Activated naive CD4-positive, alpha-beta T cell treated with anti-CD3 and anti-CD28 coated beads, Interleukin-2, amount 50 U/mL, for 72 hours (primary cell): Measurements from ENCODE around the gene ZDBF2. TPM values are rescaled to one million over a fixed set of nuclear protein-coding genes. Genes with fewer than 3 reads are reported as not detected.
"Not testable (repeated sequence)": the region's sequence is repeated elsewhere in the genome, so short reads cannot be mapped to it uniquely, and the experiment has no call there.

ENCODE experiments used
- ATAC-seq, 2 donors: fragments of 150-1000 bp; cut with Tn5 transposase; 2 replicates each; pipeline ENCODE4 v1.10.0; 2021; ENCODE audit warnings: mild to moderate bottlenecking in 2 of 2, moderate library complexity in 2 of 2
- DNase-seq, 2 donors: peaks; one replicate each; pipeline ENCODE4 v3.0.0; 2021 to 2022; ENCODE audit warnings: low spot score in 2 of 2
- H3K27ac Mint-ChIP-seq, 2 donors: one replicate each; pipeline ENCODE4 v1.8.0; 2022; ENCODE audit warnings: mild to moderate bottlenecking in 2 of 2, mixed read lengths in 2 of 2
- H3K36me3 Mint-ChIP-seq, 2 donors: one replicate each; pipeline ENCODE4 v1.8.0; 2022; ENCODE audit warnings: mixed read lengths in 2 of 2
- H3K9me3 Mint-ChIP-seq, 2 donors: one replicate each; pipeline ENCODE4 v1.8.0; 2022; ENCODE audit warnings: mixed read lengths in 2 of 2
- total RNA-seq, 2 donors: library from RNA; stranded (reverse); gene quantifications; one replicate each; pipeline ENCODE4 v1.2.3, GENCODE V29; 2022

The ZDBF2 gene
- total RNA-seq, 2 donors from 2014 or later: 5.6 to 18.1 TPM

DNA sequence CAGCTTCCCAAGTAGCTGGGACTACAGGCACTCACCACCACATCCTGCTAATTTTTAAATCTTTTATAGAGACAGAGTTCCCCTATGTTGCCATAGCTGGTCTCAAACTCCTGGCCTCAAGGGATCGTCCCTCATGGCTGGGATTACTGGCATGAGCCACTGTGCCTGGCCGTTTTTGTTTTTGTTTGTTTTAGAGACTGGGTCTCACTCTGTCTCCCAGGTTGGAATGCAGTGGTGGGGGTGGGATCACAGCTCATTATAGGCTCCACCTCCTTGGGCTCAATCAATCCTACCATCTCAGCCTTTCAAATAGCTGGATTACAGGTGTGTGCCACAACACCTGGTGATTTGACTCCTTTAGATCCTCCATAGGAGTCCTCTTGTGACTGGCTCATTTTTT is 19.5 kb upstream of the ZDBF2 start:
- Mint-ChIP-seq H3K36me3 (peaks cover 5 to 29% of the 10 kb centered on the region in 2 donors), H3K27ac (no peak overlapping the region), H3K9me3 (peaks cover 13 to 14% of the 10 kb centered on the region in 2 donors)
- ATAC-seq: no peak
- DNase-seq: no peak

DNA sequence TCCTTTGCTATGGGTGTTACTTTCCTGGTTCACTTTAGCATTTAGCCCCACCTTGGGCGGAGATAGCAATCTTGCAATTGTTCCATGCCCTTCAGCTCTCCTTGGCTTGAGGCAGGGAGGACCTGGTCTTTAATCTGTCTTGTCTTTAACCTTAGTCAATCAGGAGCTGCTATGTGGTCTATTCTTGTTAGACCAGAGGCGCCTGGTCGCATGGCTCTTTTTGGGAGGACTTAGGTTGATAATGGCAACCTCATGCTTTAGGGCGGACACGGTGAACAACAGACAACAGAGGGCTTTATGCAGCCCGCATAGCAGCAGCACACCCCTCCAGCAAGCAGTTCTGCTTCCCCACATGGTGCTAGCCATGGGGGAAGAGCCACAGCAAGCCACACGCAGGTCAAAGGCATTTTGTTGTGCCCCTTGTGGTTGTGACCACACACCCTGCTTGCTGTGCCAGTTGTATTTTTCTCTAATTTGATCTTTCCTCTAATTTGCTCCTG is 17.7 kb upstream of the ZDBF2 start:
- peaks cover 5 to 14% of the 10 kb centered on the region in 2 donors for H3K9me3 Mint-ChIP-seq
- DNase-seq (no peak), ATAC-seq (no peak)
- peaks cover 3 to 30% of the 10 kb centered on the region in 2 donors for H3K36me3 Mint-ChIP-seq
- H3K27ac Mint-ChIP-seq: no peak overlapping the region

DNA sequence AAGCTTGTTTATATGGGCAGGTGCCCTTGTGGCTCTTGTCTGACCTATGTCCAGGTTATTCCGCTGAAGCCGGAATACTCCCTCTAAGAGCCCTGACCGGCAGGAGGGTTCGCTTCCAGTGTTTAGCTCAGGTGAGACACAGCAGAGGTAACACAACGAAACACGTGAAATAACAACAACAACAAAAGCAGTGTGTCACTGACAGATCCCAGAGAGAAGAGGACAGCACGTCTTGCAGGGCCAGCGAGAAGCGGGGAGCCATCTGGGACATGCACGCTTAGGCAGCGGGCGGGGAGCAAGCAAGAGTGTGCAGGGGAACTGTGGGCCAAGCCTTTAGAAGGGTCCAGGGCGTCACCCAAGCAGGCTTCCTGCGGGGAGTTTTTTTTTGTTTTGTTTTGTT is 17.1 kb upstream of the ZDBF2 start:
- Mint-ChIP-seq H3K27ac (no peak overlapping the region), H3K36me3 (peaks cover 0 to 31% of the 10 kb centered on the region in 2 donors), H3K9me3 (peaks cover 5 to 13% of the 10 kb centered on the region in 2 donors)
- ATAC-seq (no peak), DNase-seq (no peak)

DNA sequence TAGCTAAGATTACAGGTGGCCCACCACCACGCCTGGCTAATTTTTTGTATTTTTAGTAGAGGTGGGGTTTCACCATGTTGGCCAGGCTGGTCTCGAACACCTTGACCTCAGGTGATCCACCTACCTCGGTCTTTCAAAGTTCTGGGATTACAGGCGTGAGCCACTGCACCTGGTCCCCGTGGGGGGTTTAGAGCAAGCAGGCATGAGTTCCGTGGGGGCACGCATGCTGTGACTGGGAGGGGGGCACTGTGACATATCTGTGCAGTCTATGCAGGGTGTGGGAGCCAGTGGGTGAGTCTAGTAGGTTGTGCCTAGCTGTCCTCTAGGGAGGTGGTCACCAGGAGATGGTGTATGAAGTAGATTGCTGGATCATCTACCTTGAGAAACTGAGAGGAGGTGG is 16.6 kb upstream of the ZDBF2 start:
- no peak for ATAC-seq
- Mint-ChIP-seq H3K9me3 (peaks cover under 1 to 8% of the 10 kb centered on the region in 2 donors), H3K27ac (no peak overlapping the region)

DNA sequence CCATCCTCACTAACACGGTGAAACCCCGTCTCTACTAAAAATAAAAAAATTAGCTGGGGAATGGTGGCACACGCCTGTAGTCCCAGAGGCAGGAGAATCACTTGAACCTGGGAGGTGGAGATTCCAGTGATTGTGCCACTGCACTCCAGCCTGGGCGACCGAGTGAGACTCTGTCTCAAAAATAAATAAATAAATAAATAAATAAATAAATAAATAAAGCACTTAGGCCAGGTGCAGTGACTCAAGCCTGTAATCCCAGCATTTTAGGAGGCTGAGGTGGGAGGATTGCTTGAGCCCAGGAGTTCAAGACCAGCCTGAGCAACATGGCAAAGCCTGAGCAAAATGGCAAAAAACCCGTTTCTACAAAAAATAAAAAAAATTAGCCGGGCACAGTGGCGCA is 15.8 kb upstream of the ZDBF2 start:
- DNase-seq, H3K27ac Mint-ChIP-seq, ATAC-seq, H3K9me3 Mint-ChIP-seq: not testable (repeated sequence)
- peaks cover 0 to 29% of the 10 kb centered on the region in 2 donors for H3K36me3 Mint-ChIP-seq

More for the DNA sequence above, 16.6 kb upstream of the ZDBF2 start:
- peaks cover 0 to 31% of the 10 kb centered on the region in 2 donors for H3K36me3 Mint-ChIP-seq
- DNase-seq: no peak

GRCh38 chr2:206259376-206260187 is 14.9 kb upstream of the ZDBF2 start:
- Mint-ChIP-seq H3K36me3 (peaks cover 0 to 25% of the 10 kb centered on the region in 2 donors), H3K9me3 (no peaks in the 10 kb centered on the region), H3K27ac (no peak overlapping the region)
- ATAC-seq (no peak), DNase-seq (no peak)

DNA sequence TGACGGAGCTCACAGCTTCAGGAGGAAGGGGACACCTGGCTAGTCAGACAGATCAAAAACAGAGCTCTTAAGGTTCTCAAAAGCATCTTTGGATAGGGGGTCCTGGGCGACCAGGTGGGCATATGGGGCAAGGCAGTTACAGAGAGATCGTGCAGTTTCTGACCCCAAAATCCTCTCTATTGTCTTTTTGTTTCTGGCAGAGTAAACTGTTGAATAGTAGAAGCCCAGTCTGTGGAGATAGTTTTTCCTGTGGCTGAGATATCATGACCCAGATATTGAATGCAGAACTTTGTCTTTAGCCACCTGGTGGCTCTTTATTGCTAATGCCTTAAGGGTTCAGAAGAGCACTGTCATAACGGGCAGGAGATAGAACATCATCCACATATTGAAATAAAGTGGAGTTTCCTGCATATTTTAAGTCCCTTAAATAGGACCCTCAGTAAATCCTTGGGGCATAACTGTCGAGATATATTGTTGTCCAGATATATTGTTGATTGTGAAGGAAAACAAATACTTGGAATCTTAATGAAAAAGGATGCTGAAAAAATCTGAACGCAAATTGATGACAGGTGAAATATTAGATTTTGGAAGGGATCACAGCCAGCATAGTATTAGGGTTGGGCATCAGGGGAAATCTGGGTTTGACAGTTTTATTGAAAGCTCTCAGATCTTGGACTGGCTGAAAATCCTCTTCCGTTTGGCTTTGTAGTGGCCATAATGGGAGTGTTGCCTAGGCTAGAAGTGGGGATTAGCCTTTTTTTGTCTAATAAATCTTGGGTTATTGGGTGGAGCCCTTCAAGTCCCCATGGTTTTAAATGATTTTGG is 14.1 kb upstream of the ZDBF2 start:
- H3K36me3 Mint-ChIP-seq: peaks cover 0 to 29% of the 10 kb centered on the region in 2 donors
- DNase-seq (no peak), ATAC-seq (peak in 1 of 2 donors; percentile 62)
- no peak overlapping the region for H3K27ac Mint-ChIP-seq
- H3K9me3 Mint-ChIP-seq: no peaks in the 10 kb centered on the region

- H3K36me3 Mint-ChIP-seq: peaks cover 0 to 29% of the 10 kb centered on the region in 2 donors
- no peak overlapping the region for H3K27ac Mint-ChIP-seq
- ATAC-seq: no peak
- DNase-seq: no peak
- no peaks in the 10 kb centered on the region for H3K9me3 Mint-ChIP-seq
Measured at GRCh38 chr2:206263959-206264603, 10.4 kb upstream of the ZDBF2 start.

DNA sequence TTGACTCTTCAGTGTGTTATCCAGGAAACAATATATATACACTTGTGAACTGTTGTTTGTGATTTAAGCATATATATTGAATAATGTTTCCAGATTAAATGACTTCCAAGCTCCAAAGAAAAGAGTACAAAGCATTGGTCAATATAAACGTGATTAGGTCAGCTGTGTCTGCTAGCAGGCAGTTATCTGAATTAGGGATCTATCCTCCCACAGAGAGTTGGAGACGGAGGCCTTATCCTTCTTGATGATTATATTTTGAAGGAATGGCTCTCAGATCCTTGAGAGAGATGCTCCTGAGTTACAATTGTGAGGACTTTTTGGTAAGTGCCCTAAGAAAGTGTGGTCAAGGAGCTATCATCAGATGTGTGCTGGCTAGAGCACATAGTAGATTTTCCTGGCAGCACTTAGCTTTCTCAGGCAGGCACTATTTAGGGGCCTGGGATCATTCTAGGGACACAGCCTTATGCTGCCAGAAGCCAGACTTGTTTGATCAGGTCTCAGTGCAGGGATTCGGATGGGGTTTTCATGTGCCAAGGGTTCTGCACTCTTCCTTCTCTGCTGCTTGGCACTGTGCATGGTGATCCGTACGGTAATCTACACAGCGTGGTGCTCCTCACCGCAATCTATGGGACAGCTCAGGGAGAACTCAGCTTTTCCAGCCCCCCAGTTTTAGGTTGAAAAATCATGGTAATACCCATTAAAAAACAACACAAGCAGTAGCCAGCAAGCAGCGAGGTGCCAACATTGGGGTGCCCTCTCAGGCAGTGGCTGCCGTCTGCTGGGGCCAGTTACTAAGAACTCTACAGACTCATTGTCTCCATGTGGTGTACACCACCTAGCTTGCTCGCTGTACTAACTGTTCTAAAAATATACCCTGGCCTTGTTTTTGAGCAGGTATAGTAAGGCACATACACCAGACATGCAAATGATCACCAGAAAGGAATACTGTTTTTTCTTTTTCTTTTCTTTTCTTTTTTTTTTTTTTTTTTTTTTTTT is 8.0 kb upstream of the ZDBF2 start:
- Mint-ChIP-seq H3K36me3 (peaks cover 0 to 20% of the 10 kb centered on the region in 2 donors), H3K9me3 (no peaks in the 10 kb centered on the region), H3K27ac (no peak overlapping the region)
- no peak for ATAC-seq
- DNase-seq: no peak

- ATAC-seq: no peak
- Mint-ChIP-seq H3K27ac (no peak overlapping the region), H3K36me3 (peaks cover 0 to 16% of the 10 kb centered on the region in 2 donors), H3K9me3 (no peaks in the 10 kb centered on the region)
- DNase-seq: no peak
Measured at GRCh38 chr2:206267567-206267966, 6.9 kb upstream of the ZDBF2 start.

DNA sequence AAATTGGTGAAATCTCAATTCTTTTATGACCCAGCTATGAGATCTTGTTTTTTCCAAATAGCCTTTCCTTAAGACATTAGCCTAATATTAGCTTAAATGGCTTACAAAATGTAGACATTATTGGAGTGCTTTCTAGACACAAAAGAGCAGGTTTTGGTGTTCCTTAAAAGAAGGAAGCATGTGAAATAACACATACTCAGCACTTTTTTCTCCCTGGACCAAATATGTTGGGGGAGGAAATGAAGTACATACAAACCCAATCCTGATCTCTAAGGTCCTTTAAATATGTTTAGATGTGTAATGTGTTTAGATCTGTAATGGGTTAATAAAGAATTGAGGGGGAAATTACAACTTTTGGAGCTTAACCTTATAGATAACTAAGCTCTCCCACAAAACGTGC is 3.4 kb upstream of the ZDBF2 start:
- Mint-ChIP-seq H3K27ac (no peak overlapping the region), H3K9me3 (no peaks in the 10 kb centered on the region), H3K36me3 (peaks cover 0 to 21% of the 10 kb centered on the region in 2 donors)
- DNase-seq (no peak), ATAC-seq (no peak)

DNA sequence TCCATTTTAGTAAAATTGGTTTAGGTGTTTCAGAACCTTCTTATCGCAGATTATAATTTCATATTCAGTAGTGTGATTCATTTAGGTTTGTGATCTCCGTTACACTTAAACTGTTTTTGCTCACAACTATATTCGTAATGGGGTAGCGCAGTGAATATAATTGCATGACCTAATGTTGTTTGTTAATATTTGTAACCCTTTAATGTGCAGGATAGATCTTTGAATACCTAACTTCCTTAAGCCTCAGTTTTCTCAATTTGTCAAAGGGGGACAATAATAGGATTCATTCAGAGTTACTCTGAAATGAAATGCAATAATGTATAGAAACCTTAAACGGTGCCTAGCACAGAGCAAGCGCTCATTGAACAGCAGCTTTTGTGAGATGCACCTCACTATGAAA is 558 bp upstream of the ZDBF2 start:
- DNase-seq (no peak), ATAC-seq (no peak)
- Mint-ChIP-seq H3K36me3 (peaks cover 0 to 18% of the 10 kb centered on the region in 2 donors), H3K9me3 (no peaks in the 10 kb centered on the region), H3K27ac (peak overlapping the region; percentile 23 to 77)

GRCh38 chr2:206275312-206276055 is 1.0 kb downstream of the ZDBF2 start:
- DNase-seq (no peak), ATAC-seq (peak; percentile 43 to 52)
- Mint-ChIP-seq H3K9me3 (no peaks in the 10 kb centered on the region), H3K36me3 (peaks cover 0 to 18% of the 10 kb centered on the region in 2 donors), H3K27ac (peak overlapping the region; percentile 80 to 95)

DNA sequence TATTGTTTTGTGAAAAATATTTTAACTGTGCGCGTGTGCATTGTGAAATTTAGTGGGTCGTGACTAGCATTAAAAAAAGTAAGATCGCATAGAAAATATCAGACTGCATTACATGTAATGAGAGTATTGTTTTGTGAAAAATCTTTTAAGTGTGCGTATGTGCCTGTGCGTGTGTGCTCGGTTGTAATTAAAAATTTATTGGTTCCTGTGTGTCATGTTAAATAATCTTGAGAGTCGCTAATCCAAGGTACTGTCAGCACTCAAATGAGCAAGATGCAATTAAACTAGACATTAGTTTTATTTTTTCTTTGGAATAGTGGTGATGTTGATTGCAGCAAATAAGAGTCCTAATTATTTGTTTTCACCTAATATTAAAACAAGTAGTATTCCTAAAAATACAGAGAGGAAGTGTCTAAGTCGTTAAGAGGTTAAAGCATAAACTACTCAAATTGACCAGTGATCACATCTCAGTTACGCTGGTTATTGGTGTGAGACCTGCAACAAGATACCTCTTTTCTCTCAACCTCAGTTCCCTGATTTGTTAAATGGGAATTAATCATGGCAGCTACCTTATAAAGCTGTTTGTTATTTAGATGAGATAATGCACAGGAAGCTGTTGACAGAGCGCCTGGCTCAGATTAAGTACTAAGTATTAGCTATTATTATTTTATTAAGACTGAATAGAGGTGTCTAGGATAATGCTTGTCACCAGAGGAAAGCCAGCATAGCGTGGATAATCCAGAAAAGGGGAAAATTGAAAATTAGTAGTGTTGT is 1.9 kb downstream of the ZDBF2 start:
- H3K27ac Mint-ChIP-seq: peak overlapping the region; percentile 80 to 95
- ATAC-seq (no peak), DNase-seq (no peak)
- no peaks in the 10 kb centered on the region for H3K9me3 Mint-ChIP-seq
- peaks cover 0 to 18% of the 10 kb centered on the region in 2 donors for H3K36me3 Mint-ChIP-seq
